ENCODE measurements around the gene ENPP6. TPM values are rescaled to one million over a fixed set of nuclear protein-coding genes. Genes with fewer than 3 reads are reported as not detected.

ENPP6 gene
- under 1 TPM; 0.14 to 0.20 TPM for polyA plus RNA-seq

DNA sequence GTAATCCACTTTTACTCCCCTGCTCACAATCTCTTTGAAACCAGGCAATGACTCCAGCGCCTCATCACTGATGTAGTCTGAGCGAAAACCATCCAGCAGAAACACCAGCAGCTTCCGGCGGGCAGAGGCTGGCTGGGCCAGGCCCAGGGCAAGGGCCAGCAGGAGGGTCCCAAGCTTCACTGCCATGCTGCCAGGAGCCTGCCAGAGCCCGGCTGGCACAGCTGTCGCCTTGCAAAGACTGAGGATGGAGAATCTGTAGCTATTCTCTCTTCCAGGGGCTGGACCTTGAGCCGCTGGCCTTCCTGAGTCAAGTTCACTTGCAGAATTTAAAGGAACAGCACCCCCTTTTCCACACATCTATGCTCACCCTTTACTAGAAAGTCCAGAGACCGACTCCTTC, at the start of gene ENPP6:
TSS of gene ENPP6 (minus strand) at position 240 of the 400 bp plus-strand sequence. CDS start at position 186, 54 bp downstream.
- no peak within 1 kb of the TSS for H3K4me3 ChIP-seq (ENCODE audit: low read depth in 1 of 2, low read length in 2 of 2)
- no peaks in the 10 kb centered on the region for H3K27me3 ChIP-seq (ENCODE audit: control insufficient read depth in 1 of 2, insufficient read depth in 2 of 2, low read length in 2 of 2)
- H3K36me3 ChIP-seq (ENCODE audit: control insufficient read depth in 2 of 2, insufficient read depth in 2 of 2, low read length in 1 of 2) = no peaks in the 10 kb centered on the region
- no peaks in the 10 kb centered on the region for H3K9me3 ChIP-seq (ENCODE audit: control insufficient read depth in 2 of 2, insufficient read depth in 1 of 2, low read depth in 1 of 2, low read length in 1 of 2)
- WGBS, 2 donors = 79 to 83% methylated on average over 8 of the region's 8 CpGs
- no peaks in the 10 kb centered on the region for H3K4me1 ChIP-seq (ENCODE audit: control insufficient read depth in 2 of 2, insufficient read depth in 2 of 2, low read length in 1 of 2)
- H3K27ac ChIP-seq (ENCODE audit: low read depth in 2 of 2, low read length in 1 of 2) = no peak within 1 kb of the TSS

DNA sequence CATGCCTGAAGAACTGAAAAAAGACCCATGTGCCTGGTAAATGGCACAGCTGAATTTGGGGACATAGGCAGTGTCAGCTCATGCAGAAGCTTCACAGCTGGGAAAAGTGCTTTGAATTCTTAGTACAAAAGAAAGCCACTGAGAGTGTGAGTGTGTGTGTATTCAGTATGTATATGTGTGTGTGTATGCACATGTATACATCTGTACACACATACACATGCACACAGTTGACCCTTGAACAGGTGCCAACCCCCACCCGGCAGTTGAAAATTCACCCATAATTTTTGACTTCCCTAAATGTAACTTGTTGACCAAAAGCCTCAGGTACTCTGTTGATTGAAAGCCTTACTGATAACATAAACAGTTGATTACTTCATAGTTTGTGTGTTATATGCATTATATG, 49.5 kb upstream of the ENPP6 start:
- peaks cover 0 to 3% of the 10 kb centered on the region in 2 donors for H3K4me1 ChIP-seq (ENCODE audit: control insufficient read depth in 2 of 2, insufficient read depth in 2 of 2, low read length in 1 of 2)
- WGBS, 2 donors = 56 to 70% methylated on average over 1 of the region's 1 CpG
- no peaks in the 10 kb centered on the region for H3K9me3 ChIP-seq (ENCODE audit: control insufficient read depth in 2 of 2, insufficient read depth in 1 of 2, low read depth in 1 of 2, low read length in 1 of 2)
- H3K27me3 ChIP-seq (ENCODE audit: control insufficient read depth in 1 of 2, insufficient read depth in 2 of 2, low read length in 2 of 2) = no peaks in the 10 kb centered on the region
- H3K4me3 ChIP-seq (ENCODE audit: low read depth in 1 of 2, low read length in 2 of 2) = no peak overlapping the region
- H3K27ac ChIP-seq (ENCODE audit: low read depth in 2 of 2, low read length in 1 of 2) = no peak overlapping the region
- no peaks in the 10 kb centered on the region for H3K36me3 ChIP-seq (ENCODE audit: control insufficient read depth in 2 of 2, insufficient read depth in 2 of 2, low read length in 1 of 2)

DNA sequence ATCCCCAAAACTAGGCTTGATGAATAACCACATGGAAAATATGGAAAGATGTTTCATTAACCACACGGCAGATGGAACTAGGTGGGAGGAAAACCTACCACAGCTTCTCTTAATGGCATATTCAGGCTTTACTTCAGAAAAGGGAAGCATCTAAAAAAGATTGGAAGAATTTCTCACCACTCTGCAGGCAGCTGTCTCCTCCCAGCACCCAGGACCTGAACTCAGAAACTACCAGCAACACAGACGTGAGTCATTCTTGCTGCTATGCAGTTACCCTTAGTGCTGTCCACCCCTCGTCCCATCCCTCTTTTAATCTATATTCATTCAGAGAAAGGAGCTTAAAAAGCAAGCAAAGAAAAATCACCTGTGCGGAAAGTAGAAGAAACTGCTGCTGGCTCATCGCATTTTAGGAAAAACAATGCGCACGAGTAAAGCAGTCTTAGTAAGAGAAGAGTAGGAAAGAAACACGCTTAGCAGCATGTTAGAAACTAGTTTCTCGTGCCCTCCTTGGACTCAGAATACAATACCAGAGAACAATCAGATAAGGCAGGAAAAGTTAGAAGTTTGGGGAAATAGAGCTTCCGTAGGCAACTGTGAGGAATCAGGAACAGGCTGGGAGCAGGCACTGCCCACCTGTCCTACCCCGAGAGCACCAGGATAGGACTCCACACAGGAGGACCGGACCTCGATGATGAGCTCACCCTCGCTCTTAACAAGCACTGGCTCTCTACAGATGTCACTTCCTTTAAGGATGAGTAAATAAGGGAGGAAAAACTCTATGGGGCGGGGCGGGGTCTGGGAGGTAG, 48.1 kb upstream of the ENPP6 start:
- WGBS, 2 donors = 79 to 82% methylated on average over 16 of the region's 16 CpGs
- H3K36me3 ChIP-seq (ENCODE audit: control insufficient read depth in 2 of 2, insufficient read depth in 2 of 2, low read length in 1 of 2) = no peaks in the 10 kb centered on the region
- no peaks in the 10 kb centered on the region for H3K27me3 ChIP-seq (ENCODE audit: control insufficient read depth in 1 of 2, insufficient read depth in 2 of 2, low read length in 2 of 2)
- no peak overlapping the region for H3K4me3 ChIP-seq (ENCODE audit: low read depth in 1 of 2, low read length in 2 of 2)
- no peaks in the 10 kb centered on the region for H3K9me3 ChIP-seq (ENCODE audit: control insufficient read depth in 2 of 2, insufficient read depth in 1 of 2, low read depth in 1 of 2, low read length in 1 of 2)
- peaks cover 0 to 3% of the 10 kb centered on the region in 2 donors for H3K4me1 ChIP-seq (ENCODE audit: control insufficient read depth in 2 of 2, insufficient read depth in 2 of 2, low read length in 1 of 2)
- no peak overlapping the region for H3K27ac ChIP-seq (ENCODE audit: low read depth in 2 of 2, low read length in 1 of 2)

DNA sequence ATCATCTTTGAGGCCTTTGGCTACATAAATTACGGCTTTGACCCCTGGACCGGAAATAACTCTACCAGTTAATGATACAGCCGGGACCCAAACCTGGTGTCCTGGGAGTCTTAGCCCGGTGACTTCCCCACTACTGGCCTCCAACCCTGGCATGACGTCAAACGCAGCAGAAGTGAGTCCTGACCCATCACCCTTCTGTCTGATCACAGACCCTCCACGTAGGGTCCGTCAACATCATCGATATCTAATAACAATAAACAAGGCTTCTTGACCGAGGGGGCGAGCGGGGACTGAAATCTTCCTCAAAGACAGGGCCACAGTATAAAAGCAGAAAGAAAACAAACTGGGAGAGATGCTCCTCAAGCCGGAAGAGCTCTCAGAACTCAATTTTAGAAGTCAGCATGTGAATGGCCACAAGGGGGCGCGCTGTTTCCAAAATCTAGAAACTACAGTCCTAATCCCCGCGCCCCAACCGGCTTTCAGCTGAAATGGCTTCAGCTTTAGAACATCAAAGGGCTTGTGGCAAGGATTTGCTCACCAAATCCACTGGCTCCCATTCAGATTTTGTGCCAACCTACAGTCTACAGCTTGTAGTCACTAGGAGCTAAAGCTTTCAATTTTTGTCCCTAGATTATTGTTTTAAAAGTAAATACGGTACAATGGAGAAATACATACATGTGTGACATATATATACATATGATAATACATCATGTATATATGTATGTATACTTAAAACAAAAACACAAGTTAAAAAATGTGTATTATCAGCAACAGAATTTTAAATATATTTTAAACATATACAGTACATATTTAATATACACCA, 46.4 kb upstream of the ENPP6 start:
- H3K4me3 ChIP-seq (ENCODE audit: low read depth in 1 of 2, low read length in 2 of 2) = no peak overlapping the region
- H3K9me3 ChIP-seq (ENCODE audit: control insufficient read depth in 2 of 2, insufficient read depth in 1 of 2, low read depth in 1 of 2, low read length in 1 of 2) = no peaks in the 10 kb centered on the region
- WGBS, 2 donors = 17 to 22% methylated on average over 19 of the region's 19 CpGs
- H3K27me3 ChIP-seq (ENCODE audit: control insufficient read depth in 1 of 2, insufficient read depth in 2 of 2, low read length in 2 of 2) = no peaks in the 10 kb centered on the region
- H3K27ac ChIP-seq (ENCODE audit: low read depth in 2 of 2, low read length in 1 of 2) = no peak overlapping the region
- H3K4me1 ChIP-seq (ENCODE audit: control insufficient read depth in 2 of 2, insufficient read depth in 2 of 2, low read length in 1 of 2) = peaks cover 0 to 3% of the 10 kb centered on the region in 2 donors
- H3K36me3 ChIP-seq (ENCODE audit: control insufficient read depth in 2 of 2, insufficient read depth in 2 of 2, low read length in 1 of 2) = no peaks in the 10 kb centered on the region

DNA sequence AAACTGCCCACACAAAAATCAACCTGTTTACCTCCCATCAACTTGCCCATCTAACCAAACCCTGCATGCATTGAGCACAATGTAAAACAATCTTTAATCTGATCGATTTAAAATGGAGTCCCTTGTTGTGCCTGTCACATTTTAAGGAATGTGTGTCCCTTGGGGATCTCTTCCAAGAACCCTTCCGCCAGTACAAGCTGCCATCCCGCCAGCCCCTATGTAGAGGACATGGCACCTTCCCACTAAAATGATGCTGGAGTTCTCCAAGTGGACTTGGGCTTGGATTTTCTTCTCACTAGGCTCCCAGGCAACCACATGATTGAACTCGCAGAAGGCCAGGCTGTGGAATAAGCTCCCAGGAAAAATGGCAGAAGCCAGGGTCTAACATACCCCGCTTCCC, 45.8 kb upstream of the ENPP6 start:
- no peak overlapping the region for H3K27ac ChIP-seq (ENCODE audit: low read depth in 2 of 2, low read length in 1 of 2)
- 81 to 88% methylated on average over 5 of the region's 5 CpGs for WGBS, 2 donors
- no peak overlapping the region for H3K4me3 ChIP-seq (ENCODE audit: low read depth in 1 of 2, low read length in 2 of 2)
- no peaks in the 10 kb centered on the region for H3K27me3 ChIP-seq (ENCODE audit: control insufficient read depth in 1 of 2, insufficient read depth in 2 of 2, low read length in 2 of 2)
- no peaks in the 10 kb centered on the region for H3K9me3 ChIP-seq (ENCODE audit: control insufficient read depth in 2 of 2, insufficient read depth in 1 of 2, low read depth in 1 of 2, low read length in 1 of 2)
- H3K36me3 ChIP-seq (ENCODE audit: control insufficient read depth in 2 of 2, insufficient read depth in 2 of 2, low read length in 1 of 2) = no peaks in the 10 kb centered on the region
- H3K4me1 ChIP-seq (ENCODE audit: control insufficient read depth in 2 of 2, insufficient read depth in 2 of 2, low read length in 1 of 2) = peaks cover 0 to 3% of the 10 kb centered on the region in 2 donors

DNA sequence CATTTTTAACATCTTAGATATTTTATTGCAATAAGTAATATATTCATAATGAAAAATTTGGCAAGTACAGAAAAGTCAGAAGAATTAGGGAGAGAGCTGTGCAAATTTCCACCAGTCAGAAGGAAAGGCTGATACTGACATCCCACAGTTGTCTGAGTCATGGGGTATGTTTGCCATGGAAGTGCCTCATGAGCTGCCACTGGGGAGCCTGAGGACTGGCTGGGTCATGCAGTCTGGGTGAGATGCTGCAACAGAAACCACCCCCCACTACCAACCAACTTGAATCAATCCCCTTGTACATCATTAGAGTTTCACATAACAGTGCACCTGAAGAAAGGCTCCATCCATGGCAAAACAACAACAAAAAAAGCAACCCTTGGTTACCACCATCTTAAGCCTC, 45.2 kb upstream of the ENPP6 start:
- Histone ChIP-seq H3K4me3 (ENCODE audit: low read depth in 1 of 2, low read length in 2 of 2) (no peak overlapping the region), H3K27ac (ENCODE audit: low read depth in 2 of 2, low read length in 1 of 2) (no peak overlapping the region), H3K36me3 (ENCODE audit: control insufficient read depth in 2 of 2, insufficient read depth in 2 of 2, low read length in 1 of 2) (no peaks in the 10 kb centered on the region), H3K4me1 (ENCODE audit: control insufficient read depth in 2 of 2, insufficient read depth in 2 of 2, low read length in 1 of 2) (peaks cover 0 to 2% of the 10 kb centered on the region in 2 donors), H3K27me3 (ENCODE audit: control insufficient read depth in 1 of 2, insufficient read depth in 2 of 2, low read length in 2 of 2) (no peaks in the 10 kb centered on the region), H3K9me3 (ENCODE audit: control insufficient read depth in 2 of 2, insufficient read depth in 1 of 2, low read depth in 1 of 2, low read length in 1 of 2) (no peaks in the 10 kb centered on the region)

DNA sequence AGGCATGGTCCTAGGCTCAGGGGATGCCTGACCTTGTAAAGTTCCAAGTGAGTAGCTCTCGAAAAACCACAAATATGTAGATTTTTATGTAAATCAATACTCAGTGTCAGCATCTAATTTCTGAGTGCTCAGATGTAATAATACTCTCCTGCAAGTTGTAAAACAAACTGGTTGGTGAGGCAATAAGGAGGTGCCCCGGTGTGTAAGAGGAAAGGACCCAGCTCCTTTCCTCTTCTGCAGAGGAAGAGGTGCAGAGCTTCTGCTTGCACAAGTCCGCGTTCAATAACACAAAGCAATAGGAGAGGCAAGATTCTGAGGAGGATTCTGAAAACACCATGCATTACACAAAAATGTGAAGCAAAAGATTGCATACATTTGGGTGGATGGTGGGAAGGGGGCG, 43.6 kb upstream of the ENPP6 start:
- H3K36me3 ChIP-seq (ENCODE audit: control insufficient read depth in 2 of 2, insufficient read depth in 2 of 2, low read length in 1 of 2) = no peaks in the 10 kb centered on the region
- H3K4me3 ChIP-seq (ENCODE audit: low read depth in 1 of 2, low read length in 2 of 2) = no peak overlapping the region
- WGBS, 2 donors = 78% methylated on average over 5 of the region's 5 CpGs
- H3K4me1 ChIP-seq (ENCODE audit: control insufficient read depth in 2 of 2, insufficient read depth in 2 of 2, low read length in 1 of 2) = no peaks in the 10 kb centered on the region
- H3K27me3 ChIP-seq (ENCODE audit: control insufficient read depth in 1 of 2, insufficient read depth in 2 of 2, low read length in 2 of 2) = no peaks in the 10 kb centered on the region
- H3K27ac ChIP-seq (ENCODE audit: low read depth in 2 of 2, low read length in 1 of 2) = no peak overlapping the region
- no peaks in the 10 kb centered on the region for H3K9me3 ChIP-seq (ENCODE audit: control insufficient read depth in 2 of 2, insufficient read depth in 1 of 2, low read depth in 1 of 2, low read length in 1 of 2)

DNA sequence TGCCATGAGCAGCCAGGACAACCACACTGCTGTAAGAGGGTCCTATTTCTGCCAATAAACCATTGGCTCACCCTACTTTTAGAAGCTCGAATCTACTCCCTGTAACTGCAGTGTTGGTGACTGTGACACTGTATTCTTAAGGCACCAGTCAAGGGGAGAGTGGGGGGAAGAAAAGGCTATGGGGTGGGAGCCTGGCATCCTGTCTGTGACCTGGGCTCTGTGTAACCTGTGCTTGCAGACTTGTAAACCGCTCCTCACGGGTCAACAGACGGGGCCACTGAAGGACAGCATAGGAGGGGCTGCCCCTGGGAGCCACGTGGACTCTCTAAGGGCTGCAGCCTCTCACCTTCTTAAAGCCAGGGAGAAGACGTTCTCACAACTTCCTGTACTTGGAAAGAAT, 42.2 kb upstream of the ENPP6 start:
- no peaks in the 10 kb centered on the region for H3K9me3 ChIP-seq (ENCODE audit: control insufficient read depth in 2 of 2, insufficient read depth in 1 of 2, low read depth in 1 of 2, low read length in 1 of 2)

DNA sequence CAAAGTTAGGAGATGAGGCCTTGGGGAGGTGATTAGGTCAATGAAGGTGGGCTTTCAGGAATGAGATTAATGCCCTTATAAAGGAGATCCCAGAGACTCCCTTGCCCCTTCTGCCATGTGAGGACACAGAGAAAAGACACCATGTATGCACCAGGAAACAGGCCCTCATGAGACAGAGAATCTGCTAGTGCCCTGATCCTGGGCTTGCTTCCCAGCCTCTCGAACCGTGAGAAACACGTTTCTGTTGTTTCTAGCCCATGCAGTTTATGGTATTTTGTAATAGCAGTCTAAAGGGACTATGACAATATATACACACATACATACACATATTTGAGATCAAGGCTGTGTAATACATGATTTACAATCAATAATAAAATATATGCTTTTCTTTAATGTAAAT, 41.4 kb upstream of the ENPP6 start:
- Histone ChIP-seq H3K9me3 (ENCODE audit: control insufficient read depth in 2 of 2, insufficient read depth in 1 of 2, low read depth in 1 of 2, low read length in 1 of 2) (no peaks in the 10 kb centered on the region), H3K4me1 (ENCODE audit: control insufficient read depth in 2 of 2, insufficient read depth in 2 of 2, low read length in 1 of 2) (no peaks in the 10 kb centered on the region), H3K4me3 (ENCODE audit: low read depth in 1 of 2, low read length in 2 of 2) (no peak overlapping the region), H3K27ac (ENCODE audit: low read depth in 2 of 2, low read length in 1 of 2) (no peak overlapping the region), H3K27me3 (ENCODE audit: control insufficient read depth in 1 of 2, insufficient read depth in 2 of 2, low read length in 2 of 2) (no peaks in the 10 kb centered on the region), H3K36me3 (ENCODE audit: control insufficient read depth in 2 of 2, insufficient read depth in 2 of 2, low read length in 1 of 2) (no peaks in the 10 kb centered on the region)
- 81 to 90% methylated on average over 3 of the region's 3 CpGs for WGBS, 2 donors

More for the DNA sequence above, 42.2 kb upstream of the ENPP6 start:
- Histone ChIP-seq H3K4me3 (ENCODE audit: low read depth in 1 of 2, low read length in 2 of 2) (no peak overlapping the region), H3K4me1 (ENCODE audit: control insufficient read depth in 2 of 2, insufficient read depth in 2 of 2, low read length in 1 of 2) (no peaks in the 10 kb centered on the region), H3K36me3 (ENCODE audit: control insufficient read depth in 2 of 2, insufficient read depth in 2 of 2, low read length in 1 of 2) (no peaks in the 10 kb centered on the region), H3K27ac (ENCODE audit: low read depth in 2 of 2, low read length in 1 of 2) (no peak overlapping the region), H3K27me3 (ENCODE audit: control insufficient read depth in 1 of 2, insufficient read depth in 2 of 2, low read length in 2 of 2) (no peaks in the 10 kb centered on the region)
- WGBS, 2 donors = 51 to 60% methylated on average over 6 of the region's 6 CpGs

All from esophagus (tissue), 2 donors.